Activated CD4-positive, alpha-beta T cell treated with anti-CD3 and anti-CD28 coated beads, Interleukin-2, amount 10 ng/mL, durations not matched to agents 24 days and 14 days (primary cell): ENCODE results near the gene ATP6V0A4. TPM values are rescaled to one million over a fixed set of nuclear protein-coding genes. Genes with fewer than 3 reads are reported as not detected.

ENCODE experiments used
- DNase-seq: peaks from one replicate; pipeline ENCODE4 v3.0.0; 2022
- H3K27ac Mint-ChIP-seq: one replicate; pipeline ENCODE4 v1.8.0; 2022; ENCODE audit warnings: mild to moderate bottlenecking, mixed read lengths
- H3K27me3 Mint-ChIP-seq: one replicate; pipeline ENCODE4 v1.8.0; 2022; ENCODE audit warnings: mixed read lengths
- H3K36me3 Mint-ChIP-seq: one replicate; pipeline ENCODE4 v1.8.0; 2022; ENCODE audit warnings: low read depth, mild to moderate bottlenecking, mixed read lengths
- H3K4me1 Mint-ChIP-seq: one replicate; pipeline ENCODE4 v1.8.0; 2021; ENCODE audit warnings: mixed read lengths
- H3K4me3 Mint-ChIP-seq: one replicate; pipeline ENCODE4 v1.8.0; 2022; ENCODE audit warnings: mild to moderate bottlenecking, moderate library complexity, mixed read lengths
- H3K9me3 Mint-ChIP-seq: one replicate; pipeline ENCODE4 v1.8.0; 2021; ENCODE audit warnings: mixed read lengths
- intact Hi-C: fragments of 100-400 bp; cut with micrococcal nuclease; formaldehyde crosslinking; loops from one replicate; pipeline ENCODE4 v1.15.1; 2023
- total RNA-seq: library from RNA; stranded (reverse); gene quantifications from 2 replicates; pipeline ENCODE4 v1.2.3, GENCODE V29; 2022

Gene ATP6V0A4
- total RNA-seq = not detected in 2 replicates

DNA sequence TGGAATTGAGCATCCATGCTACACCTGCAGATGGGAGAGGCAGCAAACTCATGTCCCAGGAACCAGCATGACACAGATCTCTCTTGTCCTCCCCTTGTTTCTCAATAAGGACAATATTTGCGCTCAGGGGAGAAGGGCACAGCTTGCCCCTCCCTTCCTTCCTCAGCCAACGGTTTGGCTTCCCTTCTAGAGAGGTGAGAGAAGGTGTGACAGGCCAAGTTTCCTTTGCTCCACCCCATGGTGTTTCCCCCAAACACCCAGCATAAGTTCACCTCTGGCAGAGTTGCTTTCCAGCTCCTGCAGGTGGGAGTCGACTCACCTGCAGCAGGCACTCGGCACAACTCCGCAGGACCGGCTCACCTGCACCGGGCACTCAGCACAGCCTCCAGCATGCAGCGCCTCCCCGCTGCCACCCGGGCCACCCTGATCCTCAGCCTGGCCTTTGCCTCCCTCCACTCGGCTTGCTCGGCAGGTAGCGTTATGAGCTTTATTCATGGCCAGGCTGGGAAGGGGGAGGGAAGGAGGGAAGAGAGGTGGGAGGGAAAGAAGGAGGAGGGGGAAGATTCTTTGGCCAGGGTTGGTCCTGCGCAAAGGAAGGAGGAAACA is at the start of gene ATP6V0A4, which contains the start of gene TMEM213:
ATP6V0A4 (minus strand) TSS at position 482 of the 606 bp plus-strand sequence. CDS start 26,949 bp downstream, outside the sequence.
TMEM213 (plus strand) TSS at position 280 of the 606 bp plus-strand sequence; CDS start at position 391, 111 bp downstream.
- DNase-seq = no peak
- peaks cover 8% of the 10 kb centered on the region for H3K27me3 Mint-ChIP-seq
- H3K4me3 Mint-ChIP-seq = no peak within 1 kb of the TSS
- intact Hi-C loops = no loop called here
- no peaks in the 10 kb centered on the region for H3K9me3 Mint-ChIP-seq
- peaks cover 12% of the 10 kb centered on the region for H3K4me1 Mint-ChIP-seq
- no peaks in the 10 kb centered on the region for H3K36me3 Mint-ChIP-seq
- peak within 1 kb of the TSS; percentile 6 for H3K27ac Mint-ChIP-seq

DNA sequence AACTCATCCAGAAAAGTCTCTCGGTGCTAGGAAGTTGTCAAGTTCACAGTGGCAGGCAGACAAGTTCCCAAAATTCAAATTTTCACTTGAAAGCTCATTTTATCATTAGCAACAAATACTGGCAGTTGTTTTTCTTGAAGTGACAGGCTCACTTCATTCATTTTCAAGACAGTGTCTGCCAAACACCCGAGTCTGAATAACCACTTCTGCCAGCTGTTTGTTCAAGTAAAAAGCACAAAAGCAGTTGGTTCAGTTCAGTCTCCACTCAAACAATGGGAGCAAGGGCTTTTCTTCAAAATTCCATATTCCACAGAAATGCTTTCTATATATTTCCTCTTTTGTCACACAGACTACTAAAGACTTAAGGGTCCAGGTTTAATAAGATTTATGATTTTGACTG is 47.7 kb upstream of the ATP6V0A4 start:
- intact Hi-C loops = no loop called here
- Mint-ChIP-seq H3K4me3 (no peak overlapping the region), H3K27ac (no peak overlapping the region), H3K36me3 (no peaks in the 10 kb centered on the region), H3K27me3 (peaks cover 30% of the 10 kb centered on the region), H3K4me1 (no peaks in the 10 kb centered on the region), H3K9me3 (no peaks in the 10 kb centered on the region)
- no peak for DNase-seq

DNA sequence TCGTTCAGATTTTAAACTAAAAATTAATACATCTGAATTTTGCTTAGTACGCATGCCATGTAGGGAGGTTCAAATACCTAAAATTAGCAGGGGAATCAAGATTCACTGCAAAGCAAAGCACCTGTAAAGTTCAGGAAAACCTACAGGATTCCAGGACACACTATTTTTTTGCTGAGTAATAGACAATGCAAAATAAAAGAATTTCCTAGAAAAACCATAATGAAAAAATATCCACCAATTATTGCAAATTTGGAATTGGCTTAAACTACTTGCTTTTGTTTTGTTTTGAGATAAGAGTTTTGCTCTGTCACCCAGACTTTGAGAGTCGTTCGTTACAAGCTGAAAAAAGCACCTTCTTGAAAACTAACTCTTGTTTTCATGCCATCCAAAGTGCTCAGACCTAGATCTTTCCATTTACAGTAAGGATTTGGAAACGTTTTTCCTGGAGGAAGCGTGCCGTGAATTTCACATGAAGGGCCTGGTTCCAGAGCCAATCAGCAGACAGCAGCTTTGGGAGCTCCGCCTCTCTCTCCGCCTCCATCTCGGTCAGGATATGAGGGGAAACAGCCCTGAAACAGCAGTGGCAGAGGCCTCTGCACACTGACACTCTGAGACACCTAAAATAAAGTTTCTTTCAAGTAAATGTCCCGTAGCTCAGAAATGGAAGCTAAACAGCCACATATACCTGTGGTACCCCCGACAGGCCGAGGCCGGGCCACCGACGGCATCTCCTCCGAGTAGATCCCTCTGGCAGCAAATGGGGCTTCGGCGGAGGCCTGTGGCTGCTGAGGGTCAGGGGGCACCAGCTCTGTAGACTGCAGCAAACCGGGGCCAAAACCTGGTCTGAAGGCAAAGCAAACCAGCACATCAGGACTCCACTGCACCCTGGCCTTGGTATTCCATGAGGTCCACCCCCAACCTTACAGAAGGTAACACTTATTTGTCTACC is 45.9 kb upstream of the ATP6V0A4 start:
- Mint-ChIP-seq H3K27ac (no peak overlapping the region), H3K27me3 (peaks cover 23% of the 10 kb centered on the region), H3K9me3 (no peaks in the 10 kb centered on the region), H3K4me3 (no peak overlapping the region), H3K4me1 (no peaks in the 10 kb centered on the region), H3K36me3 (no peaks in the 10 kb centered on the region)
- no peak for DNase-seq
- intact Hi-C loops = no loop called here

DNA sequence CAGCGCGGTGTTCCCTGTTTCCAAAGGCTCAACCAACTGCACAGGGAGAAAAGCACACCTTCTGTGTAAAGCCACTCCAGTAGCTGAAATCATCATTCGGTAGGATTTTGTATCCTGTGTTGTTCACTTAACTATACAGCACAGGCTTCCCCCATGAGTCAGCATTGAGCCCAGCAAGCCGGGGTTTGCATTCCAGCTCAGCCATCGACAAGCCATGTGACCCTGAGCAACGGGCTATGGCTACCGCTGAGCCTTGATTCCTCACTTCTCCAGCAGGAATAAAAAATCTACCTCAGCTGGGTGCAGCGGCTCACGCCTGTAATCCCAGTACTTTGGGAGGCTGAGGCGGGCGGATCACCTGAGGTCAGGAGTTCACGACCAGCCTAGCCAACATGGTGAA is 44.1 kb upstream of the ATP6V0A4 start:
- Mint-ChIP-seq H3K36me3 (no peaks in the 10 kb centered on the region), H3K9me3 (no peaks in the 10 kb centered on the region), H3K27me3 (peaks cover 11% of the 10 kb centered on the region), H3K4me3 (no peak overlapping the region), H3K4me1 (no peaks in the 10 kb centered on the region), H3K27ac (no peak overlapping the region)
- intact Hi-C loops = no loop called here
- no peak for DNase-seq

DNA sequence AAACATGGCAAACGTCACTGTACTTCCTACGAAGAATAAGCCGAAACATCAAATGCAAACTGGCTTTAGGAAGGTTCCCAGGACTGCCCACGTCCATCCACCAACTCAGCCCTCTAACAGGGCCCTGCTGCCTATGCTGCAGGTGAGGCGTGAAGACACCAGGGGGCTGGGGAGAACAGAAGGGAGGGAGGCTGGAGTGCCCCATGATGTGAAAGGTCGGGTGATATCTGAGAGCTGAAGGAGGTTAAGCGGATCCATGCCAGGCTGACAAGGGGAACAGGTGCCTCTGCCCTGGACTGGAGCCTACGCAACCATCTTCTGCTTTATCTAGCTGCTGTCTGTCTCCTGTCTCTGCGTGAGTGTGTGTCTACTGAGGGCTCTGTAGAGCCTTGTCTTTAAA is 40.2 kb upstream of the ATP6V0A4 start:
- peaks cover 13% of the 10 kb centered on the region for H3K27me3 Mint-ChIP-seq
- no peak overlapping the region for H3K4me3 Mint-ChIP-seq
- H3K9me3 Mint-ChIP-seq = no peaks in the 10 kb centered on the region
- DNase-seq = no peak
- peaks cover 6% of the 10 kb centered on the region for H3K4me1 Mint-ChIP-seq
- no peaks in the 10 kb centered on the region for H3K36me3 Mint-ChIP-seq
- H3K27ac Mint-ChIP-seq = no peak overlapping the region
- intact Hi-C loops = no loop called here

DNA sequence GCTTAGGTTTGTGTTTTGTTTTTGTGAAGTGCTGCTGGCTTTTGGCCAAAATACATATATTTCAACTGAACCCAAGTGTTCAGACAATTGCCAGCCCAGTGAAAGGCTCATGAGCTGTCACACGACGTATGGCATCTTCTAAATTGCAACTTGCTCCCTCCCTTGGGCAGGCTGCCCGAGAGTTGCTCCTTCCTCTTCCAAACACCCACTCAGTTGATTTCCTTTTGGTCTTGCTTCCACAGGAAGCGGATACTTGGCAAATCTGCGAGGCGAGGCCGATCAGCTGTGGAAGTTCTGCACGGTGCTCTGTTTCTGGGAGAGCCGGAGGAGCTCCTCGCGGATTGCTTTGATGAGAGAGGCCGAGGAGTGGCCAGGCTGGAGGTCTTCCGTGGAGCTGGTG is 39.6 kb upstream of the ATP6V0A4 start:
- no peak for DNase-seq
- Mint-ChIP-seq H3K27me3 (peaks cover 13% of the 10 kb centered on the region), H3K9me3 (no peaks in the 10 kb centered on the region), H3K4me3 (no peak overlapping the region), H3K36me3 (no peaks in the 10 kb centered on the region), H3K4me1 (peaks cover 6% of the 10 kb centered on the region), H3K27ac (no peak overlapping the region)
- intact Hi-C loops = no loop called here

DNA sequence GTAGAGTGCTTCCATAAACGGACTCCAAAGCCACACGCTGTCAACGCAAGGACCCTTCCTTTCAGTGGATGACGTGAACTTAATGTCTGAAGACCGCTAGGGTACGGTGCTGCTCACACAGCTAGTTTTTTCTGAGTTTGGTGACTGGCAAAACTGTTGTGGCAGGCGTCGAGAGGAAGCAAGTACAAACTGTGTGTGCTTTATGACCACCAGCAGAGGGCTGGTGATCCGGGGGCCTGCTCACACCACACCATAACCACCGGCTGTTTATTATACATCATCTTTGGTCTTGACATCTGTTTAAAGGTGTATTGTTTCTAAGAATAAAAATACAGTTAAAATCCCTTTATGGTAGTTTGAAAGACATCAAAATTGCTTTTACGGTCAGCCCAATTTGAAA is 37.1 kb upstream of the ATP6V0A4 start:
- H3K4me1 Mint-ChIP-seq = peaks cover 6% of the 10 kb centered on the region
- no peak overlapping the region for H3K4me3 Mint-ChIP-seq
- no peaks in the 10 kb centered on the region for H3K9me3 Mint-ChIP-seq
- no peak overlapping the region for H3K27ac Mint-ChIP-seq
- no peaks in the 10 kb centered on the region for H3K36me3 Mint-ChIP-seq
- intact Hi-C loops = no loop called here
- DNase-seq = no peak
- peaks cover 8% of the 10 kb centered on the region for H3K27me3 Mint-ChIP-seq

DNA sequence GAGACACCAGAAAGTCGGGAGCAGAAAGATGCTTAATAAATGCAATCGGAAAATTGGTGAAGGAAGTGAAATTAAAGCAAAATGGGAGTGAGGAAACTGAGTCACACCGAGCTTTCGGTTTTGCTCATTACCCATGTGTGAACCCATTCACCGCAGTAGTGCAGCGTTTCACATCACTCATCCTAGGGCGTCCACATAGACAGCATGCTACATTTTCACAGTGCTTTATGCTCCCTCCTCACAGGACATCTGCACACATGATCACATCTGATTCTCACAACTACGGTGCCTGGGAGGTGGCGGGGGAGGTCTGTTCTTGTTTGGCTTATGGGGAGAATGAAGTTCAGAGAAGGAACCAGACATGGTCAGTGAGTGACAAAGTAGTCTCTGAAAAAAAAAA is 36.6 kb upstream of the ATP6V0A4 start:
- intact Hi-C loops = no loop called here
- no peak overlapping the region for H3K27ac Mint-ChIP-seq
- no peak overlapping the region for H3K4me3 Mint-ChIP-seq
- peaks cover 8% of the 10 kb centered on the region for H3K27me3 Mint-ChIP-seq
- H3K4me1 Mint-ChIP-seq = peaks cover 6% of the 10 kb centered on the region
- no peak for DNase-seq
- H3K9me3 Mint-ChIP-seq = no peaks in the 10 kb centered on the region
- no peaks in the 10 kb centered on the region for H3K36me3 Mint-ChIP-seq

DNA sequence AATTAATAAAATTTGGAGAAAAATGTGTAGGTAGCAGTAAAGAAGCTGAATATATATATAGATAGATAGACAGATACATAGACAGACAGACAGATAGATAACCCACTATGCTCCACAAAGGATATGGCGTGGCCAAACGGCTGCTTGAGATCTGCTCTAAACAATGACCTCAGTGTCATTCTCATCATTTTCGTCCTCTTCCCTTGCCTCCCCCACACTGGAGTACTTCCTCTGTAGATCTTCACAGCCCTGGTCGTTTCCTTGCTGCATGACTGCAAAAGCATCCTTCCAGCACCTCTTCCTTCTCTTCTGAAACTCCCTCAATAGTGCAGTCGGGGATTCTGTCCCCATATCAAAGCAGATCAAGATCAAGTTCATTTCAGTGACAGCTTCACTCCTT is 35.6 kb upstream of the ATP6V0A4 start:
- Mint-ChIP-seq H3K9me3 (no peaks in the 10 kb centered on the region), H3K4me3 (no peak overlapping the region), H3K36me3 (no peaks in the 10 kb centered on the region), H3K27me3 (peaks cover 7% of the 10 kb centered on the region), H3K27ac (no peak overlapping the region), H3K4me1 (peaks cover 6% of the 10 kb centered on the region)
- intact Hi-C loops = no loop called here
- DNase-seq = no peak

DNA sequence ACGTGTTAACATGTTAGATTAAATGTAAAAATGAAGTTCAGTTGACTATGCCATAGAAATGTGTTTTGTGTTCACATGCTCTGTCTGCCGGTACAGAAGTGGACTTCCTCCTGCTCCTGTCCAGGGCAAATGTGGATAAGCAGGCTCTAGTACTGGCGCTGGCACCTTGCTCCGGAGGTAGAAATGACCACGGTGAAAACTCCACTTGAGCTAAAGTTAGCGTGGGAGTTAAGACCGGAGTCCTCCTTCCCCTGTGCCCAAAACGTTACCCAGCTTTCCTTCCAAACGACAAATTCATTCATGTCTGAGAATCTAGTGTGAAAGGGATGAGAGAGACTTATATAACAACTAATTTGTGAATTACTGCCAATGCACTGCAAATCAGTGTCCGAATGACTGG is 35.0 kb upstream of the ATP6V0A4 start:
- no peak overlapping the region for H3K4me3 Mint-ChIP-seq
- H3K4me1 Mint-ChIP-seq = peaks cover 6% of the 10 kb centered on the region

DNA sequence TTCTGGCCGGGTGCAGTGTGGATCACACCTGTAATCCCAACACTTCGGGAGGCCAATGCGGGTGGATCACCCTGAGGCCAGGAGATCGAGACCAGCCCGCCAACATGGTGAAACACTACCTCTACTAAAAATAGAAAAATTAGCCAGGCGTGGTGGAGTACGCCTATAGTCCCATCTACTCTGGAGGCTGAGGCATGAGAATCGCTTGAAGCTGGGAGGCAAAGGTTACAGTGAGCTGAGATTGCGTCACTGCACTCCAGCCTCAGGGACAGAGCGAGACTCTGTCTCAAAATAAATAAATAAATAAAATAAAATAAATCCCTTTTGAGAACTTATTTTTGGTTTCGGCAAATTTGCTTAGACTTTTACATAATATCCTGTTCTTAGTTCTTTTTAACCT is 31.3 kb upstream of the ATP6V0A4 start:
- Mint-ChIP-seq H3K27me3 (peaks cover 10% of the 10 kb centered on the region), H3K9me3 (no peaks in the 10 kb centered on the region), H3K4me3 (no peak overlapping the region), H3K4me1 (peaks cover 9% of the 10 kb centered on the region), H3K36me3 (no peaks in the 10 kb centered on the region), H3K27ac (no peak overlapping the region)
- DNase-seq = no peak
- intact Hi-C loops = no loop called here

More for the DNA sequence above, 35.0 kb upstream of the ATP6V0A4 start:
- Mint-ChIP-seq H3K27ac (no peak overlapping the region), H3K27me3 (peaks cover 10% of the 10 kb centered on the region), H3K9me3 (no peaks in the 10 kb centered on the region), H3K36me3 (no peaks in the 10 kb centered on the region)
- intact Hi-C loops = no loop called here
- no peak for DNase-seq

DNA sequence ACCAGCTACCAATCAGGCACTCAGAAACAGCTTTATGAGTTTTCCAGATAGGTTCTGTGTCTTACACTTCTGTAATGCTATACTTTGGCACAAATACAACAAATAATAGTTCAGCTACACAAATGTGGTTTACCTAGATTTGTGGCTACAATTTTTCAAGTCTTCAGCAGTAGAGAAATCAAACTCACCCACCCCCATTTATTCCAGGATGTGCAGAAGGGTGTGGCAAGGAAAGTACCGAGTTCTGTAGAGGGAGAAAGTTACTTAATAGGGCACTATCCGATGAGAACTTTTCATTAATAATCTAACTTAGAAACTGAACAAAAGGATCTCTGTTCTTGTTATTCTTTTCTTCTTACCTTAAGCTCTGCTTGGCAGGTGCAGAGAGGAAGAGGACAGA is 30.3 kb upstream of the ATP6V0A4 start:
- Mint-ChIP-seq H3K27ac (no peak overlapping the region), H3K36me3 (no peaks in the 10 kb centered on the region), H3K4me3 (no peak overlapping the region), H3K27me3 (peaks cover 9% of the 10 kb centered on the region), H3K4me1 (peaks cover 7% of the 10 kb centered on the region), H3K9me3 (no peaks in the 10 kb centered on the region)
- intact Hi-C loops = no loop called here
- no peak for DNase-seq

DNA sequence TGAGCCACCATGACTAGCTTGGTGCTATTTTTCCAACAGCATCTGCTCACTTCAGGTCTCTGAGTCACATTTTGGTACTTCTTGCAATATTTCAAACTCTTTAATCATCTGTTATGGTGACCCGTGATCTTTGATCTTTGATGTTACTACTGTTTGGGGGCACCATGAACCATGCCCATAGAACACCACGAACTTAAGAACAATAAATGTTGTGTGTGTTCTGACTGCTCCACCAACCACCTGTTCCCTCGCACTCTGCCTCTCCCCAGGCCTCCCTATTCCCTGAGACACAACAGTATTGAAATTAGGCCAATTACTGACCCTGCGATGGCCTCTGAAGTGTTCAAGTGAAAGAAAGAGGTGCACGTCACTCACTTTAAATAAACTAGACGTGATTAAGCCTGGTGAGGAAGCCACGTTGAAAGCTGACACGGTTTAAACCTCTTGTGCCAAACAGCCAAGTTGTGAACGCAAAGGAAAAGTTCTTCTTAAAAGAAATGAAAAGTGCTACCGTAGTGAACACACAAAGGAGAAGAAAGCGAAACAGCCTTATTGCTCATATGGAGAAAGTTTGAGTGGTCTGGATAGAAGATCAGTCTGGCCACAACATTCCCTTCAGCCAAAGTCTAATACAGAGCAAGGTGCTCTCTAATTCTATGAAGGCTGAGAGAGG is 27.2 kb upstream of the ATP6V0A4 start:
- Mint-ChIP-seq H3K27ac (no peak overlapping the region), H3K36me3 (no peaks in the 10 kb centered on the region), H3K4me3 (no peak overlapping the region), H3K27me3 (peaks cover 9% of the 10 kb centered on the region), H3K9me3 (no peaks in the 10 kb centered on the region), H3K4me1 (peaks cover 7% of the 10 kb centered on the region)
- no peak for DNase-seq
- intact Hi-C loops = no loop called here
